Stimulated activated CD8-positive, alpha-beta memory T cell treated with anti-CD3 and anti-CD28 coated beads, Interleukin-7, amount 100 ng/mL, for 4 hours (primary cell): ENCODE results near the gene CD300LG.
"Not testable (repeated sequence)": the region's sequence is repeated elsewhere in the genome, so short reads cannot be mapped to it uniquely, and the experiment has no call there.

Source experiments
- DNase-seq, 2 donors: peaks; one replicate each; pipeline ENCODE4 v3.0.0-alpha.2; 2020; ENCODE audit warnings: low read depth in 2 of 2

The CD300LG gene

GRCh38 chr17:43846963-43847371 lies at the start of gene CD300LG:
Gene CD300LG, plus strand, starts transcription at chr17:43847176. Its CDS starts 41 bp downstream, at chr17:43847217.
- DNase-seq: no peak

GRCh38 chr17:43798024-43798423 lies 49.0 kb upstream of the CD300LG start:
- DNase-seq: not testable (repeated sequence)

- DNase-seq: no peak
These were observed 47.9 kb upstream of the CD300LG start for GRCh38 chr17:43799047-43799446.

- no peak for DNase-seq
These were observed 46.2 kb upstream of the CD300LG start for GRCh38 chr17:43800736-43801135.

GRCh38 chr17:43801844-43802243 lies 45.1 kb upstream of the CD300LG start:
- DNase-seq: no peak

- DNase-seq: no peak
These were observed 43.2 kb upstream of the CD300LG start for GRCh38 chr17:43803758-43804157.

GRCh38 chr17:43805117-43805516 lies 41.9 kb upstream of the CD300LG start:
- DNase-seq: no peak

- no peak for DNase-seq
These were observed 38.9 kb upstream of the CD300LG start for GRCh38 chr17:43808076-43808475.

GRCh38 chr17:43809121-43809520 lies 37.9 kb upstream of the CD300LG start:
- no peak for DNase-seq

GRCh38 chr17:43810226-43810715 lies 36.7 kb upstream of the CD300LG start:
- no peak for DNase-seq

GRCh38 chr17:43810823-43811222 lies 36.2 kb upstream of the CD300LG start:
- no peak for DNase-seq

- no peak for DNase-seq
These were observed 34.3 kb upstream of the CD300LG start for GRCh38 chr17:43812396-43813265.

GRCh38 chr17:43813386-43813785 lies 33.6 kb upstream of the CD300LG start:
- no peak for DNase-seq

- no peak for DNase-seq
These were observed 33.0 kb upstream of the CD300LG start for GRCh38 chr17:43814026-43814425.

- no peak for DNase-seq
These were observed 32.3 kb upstream of the CD300LG start for GRCh38 chr17:43814714-43815113.

GRCh38 chr17:43816336-43817320 lies 30.3 kb upstream of the CD300LG start:
- DNase-seq: no peak

- no peak for DNase-seq
These were observed 29.1 kb upstream of the CD300LG start for GRCh38 chr17:43817826-43818225.

- DNase-seq: no peak
These were observed 28.0 kb upstream of the CD300LG start for GRCh38 chr17:43818966-43819365.

GRCh38 chr17:43820759-43821158 lies 26.2 kb upstream of the CD300LG start:
- DNase-seq: no peak

- DNase-seq: no peak
These were observed 24.3 kb upstream of the CD300LG start for GRCh38 chr17:43822570-43823190.

GRCh38 chr17:43823350-43824084 lies 23.5 kb upstream of the CD300LG start:
- DNase-seq: no peak
